Vagina (tissue), 2 donors: ENCODE measurements around the gene DYRK1B. TPM values are rescaled to one million over a fixed set of nuclear protein-coding genes. Genes with fewer than 3 reads are reported as not detected.

Experiments used
- DNase-seq, 2 donors: peaks; one replicate each; pipeline ENCODE4 v3.0.0-alpha.2; 2017; ENCODE audit errors: extremely low spot score in 2 of 2
- H3K27ac ChIP-seq: fragments of 200-600 bp; sonication (generic); one replicate; pipeline ENCODE4 v1.5.1; 2019
- H3K27me3 ChIP-seq: fragments of 200-600 bp; sonication (generic); one replicate; pipeline ENCODE4 v1.5.1; 2019
- H3K36me3 ChIP-seq, 2 donors: fragments of 200-600 bp; sonication (generic); one replicate each; pipeline ENCODE4 v1.5.1; 2017 to 2019
- H3K4me1 ChIP-seq: fragments of 200-600 bp; sonication (generic); one replicate; pipeline ENCODE4 v1.5.1; 2019
- H3K4me3 ChIP-seq, 2 donors: fragments of 200-600 bp; sonication (generic); 1 replicate in 1 of 2; 2 replicates in 1 of 2; pipeline ENCODE4 v1.5.1; 2016 to 2019
- H3K9me3 ChIP-seq: fragments of 200-600 bp; sonication (generic); one replicate; pipeline ENCODE4 v1.5.1; 2019
- POLR2A ChIP-seq, 2 donors: fragments of 450-650 bp; IDR thresholded peaks; one replicate each; pipeline ENCODE4 v1.6.1; 2017; ENCODE audit warnings: antibody characterized with exemption in 2 of 2, mild to moderate bottlenecking in 2 of 2, moderate library complexity in 2 of 2
- POLR2AphosphoS5 ChIP-seq, 2 donors: sonication (generic); formaldehyde crosslinking; IDR thresholded peaks; one replicate each; pipeline ENCODE4 v1.9.0; 2017; ENCODE audit warnings: antibody characterized with exemption in 2 of 2, mild to moderate bottlenecking in 2 of 2, low read depth in 1 of 2; ENCODE audit not compliant: insufficient read depth in 1 of 2
- intact Hi-C: fragments of 100-400 bp; cut with DNase I; formaldehyde crosslinking; loops from one replicate; pipeline ENCODE4 v1.15.1; 2023
- total RNA-seq: library from RNA; depleted of rRNA; stranded (reverse); fragments of >200 nt; gene quantifications from one replicate; pipeline ENCODE4 v1.2.3, GENCODE V29; 2016
- TF ChIP-seq, protein P1 (sequence below), 3 experiments: fragments of 450-650 bp in 2 of 3; fragments of 200-600 bp in 1 of 3; sonication (generic) in 1 of 3; IDR thresholded peaks; one replicate each; pipeline ENCODE4 v1.5.1; 2017 to 2019; ENCODE audit warnings: antibody characterized with exemption in 3 of 3, mild to moderate bottlenecking in 2 of 3, moderate library complexity in 2 of 3

The DYRK1B gene
- total RNA-seq, 1 donor from 2014 or later: 5.6 TPM

DNA sequence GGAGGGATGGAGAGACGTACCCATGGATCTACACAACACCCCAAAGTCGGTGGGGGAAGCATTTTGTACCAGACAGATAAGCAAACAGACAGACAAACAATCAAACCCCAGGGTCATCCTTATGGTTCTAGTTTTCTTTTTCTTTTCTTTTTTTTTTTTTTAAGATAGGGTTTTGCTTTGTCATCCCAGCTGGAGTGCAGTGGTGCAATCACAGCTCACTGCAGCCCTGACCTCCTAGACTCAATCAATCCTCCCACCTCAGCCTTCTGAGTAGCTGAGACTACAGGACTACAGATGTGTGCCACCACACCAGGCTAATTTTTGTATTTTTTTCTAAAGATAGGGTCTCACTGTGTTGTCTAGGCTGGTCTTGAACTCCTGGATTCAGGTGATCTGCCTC, 30.2 kb upstream of the DYRK1B start:
- no peak for DNase-seq
- no peaks in the 10 kb centered on the region for H3K27me3 ChIP-seq
- no peaks in the 10 kb centered on the region for H3K9me3 ChIP-seq
- no peak overlapping the region for H3K27ac ChIP-seq
- no peaks in the 10 kb centered on the region for H3K36me3 ChIP-seq
- H3K4me3 ChIP-seq: no peak overlapping the region
- TF ChIP-seq POLR2AphosphoS5 (IDR thresholded peaks at IDR 0.05; ENCODE audit: insufficient read depth in 1 of 2, low read depth in 1 of 2): no peak
- TF ChIP-seq, protein P1, sequence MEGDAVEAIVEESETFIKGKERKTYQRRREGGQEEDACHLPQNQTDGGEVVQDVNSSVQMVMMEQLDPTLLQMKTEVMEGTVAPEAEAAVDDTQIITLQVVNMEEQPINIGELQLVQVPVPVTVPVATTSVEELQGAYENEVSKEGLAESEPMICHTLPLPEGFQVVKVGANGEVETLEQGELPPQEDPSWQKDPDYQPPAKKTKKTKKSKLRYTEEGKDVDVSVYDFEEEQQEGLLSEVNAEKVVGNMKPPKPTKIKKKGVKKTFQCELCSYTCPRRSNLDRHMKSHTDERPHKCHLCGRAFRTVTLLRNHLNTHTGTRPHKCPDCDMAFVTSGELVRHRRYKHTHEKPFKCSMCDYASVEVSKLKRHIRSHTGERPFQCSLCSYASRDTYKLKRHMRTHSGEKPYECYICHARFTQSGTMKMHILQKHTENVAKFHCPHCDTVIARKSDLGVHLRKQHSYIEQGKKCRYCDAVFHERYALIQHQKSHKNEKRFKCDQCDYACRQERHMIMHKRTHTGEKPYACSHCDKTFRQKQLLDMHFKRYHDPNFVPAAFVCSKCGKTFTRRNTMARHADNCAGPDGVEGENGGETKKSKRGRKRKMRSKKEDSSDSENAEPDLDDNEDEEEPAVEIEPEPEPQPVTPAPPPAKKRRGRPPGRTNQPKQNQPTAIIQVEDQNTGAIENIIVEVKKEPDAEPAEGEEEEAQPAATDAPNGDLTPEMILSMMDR (IDR thresholded peaks at IDR 0.05): no peak
- TF ChIP-seq POLR2A (IDR thresholded peaks at IDR 0.05): no peak
- intact Hi-C loops: no loop called here
- H3K4me1 ChIP-seq: no peaks in the 10 kb centered on the region

DNA sequence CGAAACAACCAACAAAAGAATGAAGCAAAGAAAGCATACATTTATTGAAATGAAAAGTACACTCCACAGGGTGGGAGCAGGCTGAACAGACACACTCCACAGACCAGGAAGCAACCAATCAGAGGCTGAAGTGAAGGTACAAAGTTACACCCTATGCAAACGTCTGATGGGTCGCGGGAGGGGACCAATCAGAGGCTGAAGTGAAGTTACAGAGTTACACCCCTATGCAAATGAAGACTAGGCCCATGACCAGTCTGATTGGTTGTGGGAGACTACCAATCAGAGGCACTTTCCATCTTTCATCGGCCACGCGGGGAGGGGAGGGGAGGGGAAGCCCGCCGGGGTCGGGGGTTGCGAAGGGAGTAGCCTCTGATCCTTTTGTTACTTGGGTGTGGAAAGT, 24.6 kb upstream of the DYRK1B start:
- TF ChIP-seq POLR2AphosphoS5 (IDR thresholded peaks at IDR 0.05; ENCODE audit: insufficient read depth in 1 of 2, low read depth in 1 of 2): no peak
- TF ChIP-seq POLR2A (IDR thresholded peaks at IDR 0.05): no peak
- TF ChIP-seq, protein P1 (IDR thresholded peaks at IDR 0.05): no peak
- no peaks in the 10 kb centered on the region for H3K27me3 ChIP-seq
- intact Hi-C loops: no loop called here
- DNase-seq: no peak
- no peak overlapping the region for H3K4me3 ChIP-seq
- no peaks in the 10 kb centered on the region for H3K36me3 ChIP-seq
- H3K4me1 ChIP-seq: no peaks in the 10 kb centered on the region
- no peak overlapping the region for H3K27ac ChIP-seq
- H3K9me3 ChIP-seq: no peaks in the 10 kb centered on the region

DNA sequence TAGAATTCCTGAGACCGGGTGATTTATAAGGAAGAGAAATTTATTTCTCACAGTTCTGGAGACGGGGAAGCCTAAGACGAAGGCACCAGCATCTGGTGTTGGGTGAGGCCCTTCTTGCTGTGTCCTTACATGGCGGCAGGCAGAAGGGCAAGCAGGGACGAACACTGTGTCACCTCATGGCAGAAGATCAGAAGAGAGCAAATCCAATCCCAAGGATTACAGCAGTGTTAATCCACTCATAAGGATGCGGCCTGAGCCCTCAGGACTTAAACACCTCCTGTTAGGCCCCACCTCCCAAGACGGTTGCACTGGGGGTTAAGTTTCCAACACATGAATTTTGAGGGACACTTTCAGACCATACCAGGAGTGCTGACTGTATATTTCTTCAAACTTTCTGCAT, 18.9 kb upstream of the DYRK1B start:
- Histone ChIP-seq H3K9me3 (no peaks in the 10 kb centered on the region), H3K36me3 (no peaks in the 10 kb centered on the region), H3K27ac (no peak overlapping the region), H3K27me3 (no peaks in the 10 kb centered on the region), H3K4me1 (no peaks in the 10 kb centered on the region), H3K4me3 (no peak overlapping the region)
- intact Hi-C loops: no loop called here
- TF ChIP-seq, protein P1 (IDR thresholded peaks at IDR 0.05): no peak
- TF ChIP-seq POLR2AphosphoS5 (IDR thresholded peaks at IDR 0.05; ENCODE audit: insufficient read depth in 1 of 2, low read depth in 1 of 2) (no peak), POLR2A (IDR thresholded peaks at IDR 0.05) (no peak)
- DNase-seq: no peak

DNA sequence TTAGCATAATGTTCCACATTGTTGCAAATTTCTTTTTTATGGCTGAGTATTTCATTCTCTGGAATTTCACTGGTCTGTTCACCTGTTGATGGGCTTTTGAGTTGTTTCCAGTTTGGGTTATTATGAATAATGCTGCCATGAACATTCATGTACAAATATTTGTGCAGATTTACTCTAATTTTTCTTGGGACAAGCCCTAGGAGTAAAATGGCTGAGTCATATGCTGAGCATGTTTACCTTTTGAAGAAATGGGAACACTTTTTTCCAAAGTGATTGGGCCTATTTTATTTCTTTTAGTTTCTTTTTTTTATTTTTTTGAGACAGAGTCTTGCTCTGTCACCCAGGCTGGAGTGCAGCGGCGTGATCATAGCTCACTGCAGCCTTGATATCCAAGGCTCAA, 16.9 kb upstream of the DYRK1B start:
- no peaks in the 10 kb centered on the region for H3K36me3 ChIP-seq
- DNase-seq: no peak
- H3K27ac ChIP-seq: no peak overlapping the region
- H3K4me3 ChIP-seq: no peak overlapping the region
- intact Hi-C loops: no loop called here
- H3K4me1 ChIP-seq: peaks cover 8% of the 10 kb centered on the region
- H3K27me3 ChIP-seq: no peaks in the 10 kb centered on the region
- no peaks in the 10 kb centered on the region for H3K9me3 ChIP-seq
- no peak for TF ChIP-seq POLR2AphosphoS5 (IDR thresholded peaks at IDR 0.05; ENCODE audit: insufficient read depth in 1 of 2, low read depth in 1 of 2)
- no peak for TF ChIP-seq POLR2A (IDR thresholded peaks at IDR 0.05)
- TF ChIP-seq, protein P1 (IDR thresholded peaks at IDR 0.05): no peak

DNA sequence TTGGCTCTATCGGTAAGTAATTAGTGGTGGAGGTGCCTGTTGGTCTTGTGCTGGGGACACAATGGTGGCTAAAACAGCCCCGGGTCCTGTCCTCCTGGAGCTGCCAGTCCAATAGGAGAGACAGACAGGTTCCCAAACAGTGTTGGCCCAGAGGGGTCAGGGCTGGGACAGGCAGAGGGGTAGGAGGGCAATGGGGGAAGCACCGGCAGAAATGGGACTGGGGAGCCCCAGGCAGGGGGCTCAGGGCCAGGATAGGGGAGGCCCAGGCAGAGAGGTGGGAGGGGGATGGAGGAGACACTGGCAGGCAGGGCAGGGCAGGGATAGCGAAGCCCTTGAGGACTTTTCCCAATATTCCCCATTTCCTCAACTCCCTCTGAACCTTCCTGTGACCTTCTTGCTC, 14.4 kb upstream of the DYRK1B start:
- H3K27ac ChIP-seq: no peak overlapping the region
- H3K27me3 ChIP-seq: no peaks in the 10 kb centered on the region
- no peaks in the 10 kb centered on the region for H3K36me3 ChIP-seq
- H3K4me3 ChIP-seq: no peak overlapping the region
- intact Hi-C loops: loop anchor here (10.0 kb wide), 1 partner anchor 126 kb away; the partner anchor contains the start of gene PSMC4
- no peak for DNase-seq
- TF ChIP-seq POLR2A (IDR thresholded peaks at IDR 0.05): no peak
- TF ChIP-seq, protein P1 (IDR thresholded peaks at IDR 0.05): no peak
- TF ChIP-seq POLR2AphosphoS5 (IDR thresholded peaks at IDR 0.05; ENCODE audit: insufficient read depth in 1 of 2, low read depth in 1 of 2): no peak
- H3K9me3 ChIP-seq: no peaks in the 10 kb centered on the region
- H3K4me1 ChIP-seq: peaks cover 31% of the 10 kb centered on the region
